ENCODE results near the gene EIF4G2. TPM values are rescaled to one million over a fixed set of nuclear protein-coding genes. Genes with fewer than 3 reads are reported as not detected.

The EIF4G2 gene
- total RNA-seq, 2 experiments from 2014 or later: 757 to 842 TPM

DNA sequence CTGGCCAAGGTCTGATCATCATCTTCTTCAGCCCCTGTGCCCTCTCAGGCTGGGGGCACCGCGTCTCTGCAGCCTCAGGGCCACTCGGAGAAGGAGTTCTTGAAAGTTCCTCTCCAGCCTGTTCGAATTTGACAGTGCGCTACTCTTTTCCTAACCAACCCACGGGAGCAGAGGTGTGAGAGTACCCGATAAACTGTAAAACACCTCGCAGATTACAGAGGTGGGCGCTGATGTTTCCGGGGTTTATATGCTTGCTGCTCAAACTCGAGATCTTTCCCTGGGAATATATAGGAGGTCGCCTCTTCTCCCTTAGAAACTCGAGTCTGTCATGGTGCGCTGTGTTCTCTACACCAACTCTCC lies 57.2 kb downstream of the EIF4G2 start:
- H3K4me3 Mint-ChIP-seq: peak overlapping the region; percentile 96
- H3K36me3 Mint-ChIP-seq (ENCODE audit: low read depth): peaks cover 14% of the 10 kb centered on the region
- CTCF ChIA-PET: interaction anchor here (1.0 to 2.3 kb wide), 5 partner anchors 9 to 444 kb away, joined by 3 to 7 read pairs (median 6); partner anchors contain the start of gene RNF141
- ATAC-seq: no peak
- DNase-seq: peak; percentile 25
- H3K9me3 Mint-ChIP-seq: no peaks in the 10 kb centered on the region
- peaks cover 23% of the 10 kb centered on the region for H3K4me1 Mint-ChIP-seq (ENCODE audit: low read depth)
- POLR2A ChIA-PET: interaction anchor here (0.7 to 2.9 kb wide), 6 partner anchors 10 to 296 kb away, joined by 3 to 12 read pairs (median 4); partner anchors contain the start of genes EIF4G2, RNF141 and ZBED5
- intact Hi-C loops (cut with micrococcal nuclease): no loop called here
- H3K27ac Mint-ChIP-seq: peak overlapping the region; percentile 90
- TF ChIP-seq, protein P1, sequence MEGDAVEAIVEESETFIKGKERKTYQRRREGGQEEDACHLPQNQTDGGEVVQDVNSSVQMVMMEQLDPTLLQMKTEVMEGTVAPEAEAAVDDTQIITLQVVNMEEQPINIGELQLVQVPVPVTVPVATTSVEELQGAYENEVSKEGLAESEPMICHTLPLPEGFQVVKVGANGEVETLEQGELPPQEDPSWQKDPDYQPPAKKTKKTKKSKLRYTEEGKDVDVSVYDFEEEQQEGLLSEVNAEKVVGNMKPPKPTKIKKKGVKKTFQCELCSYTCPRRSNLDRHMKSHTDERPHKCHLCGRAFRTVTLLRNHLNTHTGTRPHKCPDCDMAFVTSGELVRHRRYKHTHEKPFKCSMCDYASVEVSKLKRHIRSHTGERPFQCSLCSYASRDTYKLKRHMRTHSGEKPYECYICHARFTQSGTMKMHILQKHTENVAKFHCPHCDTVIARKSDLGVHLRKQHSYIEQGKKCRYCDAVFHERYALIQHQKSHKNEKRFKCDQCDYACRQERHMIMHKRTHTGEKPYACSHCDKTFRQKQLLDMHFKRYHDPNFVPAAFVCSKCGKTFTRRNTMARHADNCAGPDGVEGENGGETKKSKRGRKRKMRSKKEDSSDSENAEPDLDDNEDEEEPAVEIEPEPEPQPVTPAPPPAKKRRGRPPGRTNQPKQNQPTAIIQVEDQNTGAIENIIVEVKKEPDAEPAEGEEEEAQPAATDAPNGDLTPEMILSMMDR (IDR thresholded peaks at IDR 0.05): no peak
- no peaks in the 10 kb centered on the region for H3K27me3 Mint-ChIP-seq

DNA sequence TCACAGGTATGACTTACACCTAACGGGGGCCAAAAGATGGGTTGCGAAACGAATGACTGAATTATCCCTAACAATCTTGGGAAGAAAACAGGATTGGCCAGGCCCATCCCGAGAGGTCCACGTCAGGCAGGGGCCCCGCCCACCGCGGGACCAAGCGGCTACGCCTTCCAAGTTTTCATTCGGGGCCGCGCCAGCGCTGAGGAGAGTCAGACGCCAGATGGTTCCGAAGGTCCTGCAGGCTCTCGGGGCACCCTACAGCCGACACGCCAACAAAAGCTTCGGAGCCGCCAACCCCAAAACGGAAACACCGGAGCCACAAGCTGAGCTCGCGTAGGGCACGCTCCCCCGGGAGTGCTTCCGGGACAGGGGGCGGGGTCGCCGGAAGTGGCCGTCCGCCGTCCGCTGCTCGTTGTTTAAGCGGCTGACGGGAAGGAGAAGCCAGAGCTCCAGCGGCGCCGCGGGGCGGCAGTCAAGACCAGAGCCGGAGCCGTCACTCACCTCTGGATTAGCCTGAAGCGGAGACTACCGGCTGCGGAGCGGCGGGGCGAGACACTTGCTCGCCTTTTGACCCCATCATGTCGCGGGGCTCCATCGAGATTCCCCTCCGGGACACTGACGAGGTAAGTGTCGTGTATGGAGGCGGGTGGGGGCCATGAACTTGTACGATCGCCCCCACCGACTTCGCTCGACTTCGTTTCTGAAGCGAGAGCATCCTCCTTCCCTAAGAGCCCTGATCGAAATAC lies 57.7 kb downstream of the EIF4G2 start, which contains the start of gene CTR9:
Gene CTR9 (plus strand): TSS at position 409 of the 743 bp plus-strand sequence. CDS start 167 bp downstream, at position 576.
- Mint-ChIP-seq H3K27me3 (no peaks in the 10 kb centered on the region), H3K36me3 (ENCODE audit: low read depth) (peaks cover 14% of the 10 kb centered on the region), H3K4me1 (ENCODE audit: low read depth) (peaks cover 23% of the 10 kb centered on the region), H3K27ac (peak within 1 kb of the TSS; percentile 90), H3K4me3 (peak within 1 kb of the TSS; percentile 96), H3K9me3 (no peaks in the 10 kb centered on the region)
- ChIA-PET POLR2A (interaction anchor here (0.7 to 2.9 kb wide), 7 partner anchors 10 to 295 kb away, joined by 3 to 12 read pairs (median 4); partner anchors contain the start of genes EIF4G2, RNF141 and ZBED5), CTCF (interaction anchor here (0.6 to 2.3 kb wide), 7 partner anchors 9 to 443 kb away, joined by 3 to 7 read pairs (median 3); partner anchors contain the start of gene RNF141)
- DNase-seq: peak; percentile 95
- intact Hi-C loops (cut with micrococcal nuclease): no loop called here
- ATAC-seq: peak; percentile 91
- TF ChIP-seq, protein P1 (IDR thresholded peaks at IDR 0.05): no peak

DNA sequence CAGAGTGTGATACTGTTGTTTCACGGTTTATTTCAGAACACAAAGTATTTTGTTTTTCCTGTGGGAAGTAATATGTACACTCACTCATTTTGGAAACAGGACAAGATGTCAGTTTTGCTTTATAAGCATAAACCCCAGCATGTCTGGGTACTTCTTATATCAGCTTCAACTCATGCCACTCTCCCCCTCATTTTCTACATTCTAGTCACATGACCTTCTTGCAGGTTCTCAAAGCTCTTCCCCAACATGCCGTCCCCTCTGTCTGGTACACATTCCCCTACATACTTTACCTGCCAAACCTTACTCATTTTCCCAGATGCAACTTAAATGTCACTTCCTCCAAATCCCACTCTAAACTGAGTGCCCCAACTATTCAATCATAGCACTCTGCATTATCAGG lies 59.2 kb downstream of the EIF4G2 start:
- Mint-ChIP-seq H3K4me1 (ENCODE audit: low read depth) (peaks cover 26% of the 10 kb centered on the region), H3K9me3 (no peaks in the 10 kb centered on the region), H3K36me3 (ENCODE audit: low read depth) (peaks cover 3% of the 10 kb centered on the region), H3K4me3 (peak overlapping the region; percentile 8), H3K27ac (no peak overlapping the region), H3K27me3 (no peaks in the 10 kb centered on the region)
- ChIA-PET CTCF (no interaction called here), POLR2A (no interaction called here)
- no peak for ATAC-seq
- TF ChIP-seq, protein P1 (IDR thresholded peaks at IDR 0.05): no peak
- intact Hi-C loops (cut with micrococcal nuclease): no loop called here
- no peak for DNase-seq

DNA sequence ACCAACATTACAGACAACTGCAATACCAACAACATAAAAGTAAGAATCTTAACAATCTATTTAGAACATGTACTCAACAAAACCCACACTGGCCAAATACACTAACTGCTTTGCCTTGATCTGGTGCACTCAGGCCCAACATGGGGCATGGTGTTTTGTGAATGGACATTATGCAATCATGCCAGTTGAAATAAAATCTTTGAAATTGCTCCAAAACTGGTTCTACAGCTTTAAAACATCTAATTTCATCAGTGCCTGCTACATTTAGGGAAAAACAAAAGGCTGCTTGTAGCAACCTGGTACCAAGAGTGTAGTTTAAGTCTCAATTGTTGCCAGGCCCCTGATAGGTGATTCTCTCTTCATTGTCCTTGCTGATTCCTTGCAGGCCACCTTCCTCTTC lies 61.0 kb downstream of the EIF4G2 start:
- Mint-ChIP-seq H3K9me3 (no peaks in the 10 kb centered on the region), H3K4me3 (no peak overlapping the region), H3K36me3 (ENCODE audit: low read depth) (peaks cover 2% of the 10 kb centered on the region), H3K4me1 (ENCODE audit: low read depth) (peaks cover 38% of the 10 kb centered on the region), H3K27me3 (no peaks in the 10 kb centered on the region), H3K27ac (no peak overlapping the region)
- CTCF ChIA-PET: no interaction called here
- intact Hi-C loops (cut with micrococcal nuclease): no loop called here
- ATAC-seq (no peak), DNase-seq (no peak)
- POLR2A ChIA-PET: no interaction called here
- TF ChIP-seq, protein P1 (IDR thresholded peaks at IDR 0.05): no peak

Other genes starting within 250 kb of the EIF4G2 start
- not detected for gene LYVE1, start 240.3 kb downstream of the EIF4G2 start, total RNA-seq
- gene IRAG1, start 115.2 kb downstream of the EIF4G2 start, total RNA-seq: not detected
- gene CTR9, start 57.7 kb downstream of the EIF4G2 start, total RNA-seq: 10 to 100 TPM; 35.9 to 37.1 TPM
- gene ZBED5, start 49.1 kb upstream of the EIF4G2 start, total RNA-seq: 10 to 100 TPM; 35.7 to 36.7 TPM

All from activated CD8-positive, alpha-beta T cell treated with anti-CD3 and anti-CD28 coated beads for 36 hours (primary cell).